T-helper 2 cell (primary cell): ENCODE measurements around the gene FAM76A.
"Not testable (repeated sequence)": the region's sequence is repeated elsewhere in the genome, so short reads cannot be mapped to it uniquely, and the experiment has no call there.

Experiments used
- DNase-seq, 5 experiments: peaks; one replicate each; pipeline versions ENCODE4 v3.0.0 to v3.0.0-alpha.2; 2012 to 2022

Gene FAM76A

DNA sequence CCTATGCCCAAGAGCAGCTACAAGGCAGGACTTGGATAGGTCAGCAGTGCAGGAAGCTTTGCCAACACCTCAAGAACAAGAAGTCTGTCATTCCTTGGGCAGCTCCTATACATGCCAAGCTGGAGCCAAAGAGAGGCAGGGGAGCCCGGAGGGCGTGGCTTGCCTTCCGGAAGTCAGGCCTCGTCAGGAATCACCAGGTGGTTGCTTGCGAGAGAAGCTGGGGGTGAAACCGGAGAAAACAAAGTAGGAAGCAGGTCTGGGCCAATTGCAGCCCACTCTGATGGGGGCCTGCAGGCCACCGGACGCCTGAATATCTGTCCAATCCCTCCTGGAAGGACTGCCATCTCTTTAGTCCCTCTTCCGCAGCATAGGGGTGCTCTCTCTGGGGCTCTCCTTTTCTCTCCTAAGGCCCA lies 794 bp upstream of the FAM76A start:
- DNase-seq, result peak in 1 of 5 experiments; percentile 5

DNA sequence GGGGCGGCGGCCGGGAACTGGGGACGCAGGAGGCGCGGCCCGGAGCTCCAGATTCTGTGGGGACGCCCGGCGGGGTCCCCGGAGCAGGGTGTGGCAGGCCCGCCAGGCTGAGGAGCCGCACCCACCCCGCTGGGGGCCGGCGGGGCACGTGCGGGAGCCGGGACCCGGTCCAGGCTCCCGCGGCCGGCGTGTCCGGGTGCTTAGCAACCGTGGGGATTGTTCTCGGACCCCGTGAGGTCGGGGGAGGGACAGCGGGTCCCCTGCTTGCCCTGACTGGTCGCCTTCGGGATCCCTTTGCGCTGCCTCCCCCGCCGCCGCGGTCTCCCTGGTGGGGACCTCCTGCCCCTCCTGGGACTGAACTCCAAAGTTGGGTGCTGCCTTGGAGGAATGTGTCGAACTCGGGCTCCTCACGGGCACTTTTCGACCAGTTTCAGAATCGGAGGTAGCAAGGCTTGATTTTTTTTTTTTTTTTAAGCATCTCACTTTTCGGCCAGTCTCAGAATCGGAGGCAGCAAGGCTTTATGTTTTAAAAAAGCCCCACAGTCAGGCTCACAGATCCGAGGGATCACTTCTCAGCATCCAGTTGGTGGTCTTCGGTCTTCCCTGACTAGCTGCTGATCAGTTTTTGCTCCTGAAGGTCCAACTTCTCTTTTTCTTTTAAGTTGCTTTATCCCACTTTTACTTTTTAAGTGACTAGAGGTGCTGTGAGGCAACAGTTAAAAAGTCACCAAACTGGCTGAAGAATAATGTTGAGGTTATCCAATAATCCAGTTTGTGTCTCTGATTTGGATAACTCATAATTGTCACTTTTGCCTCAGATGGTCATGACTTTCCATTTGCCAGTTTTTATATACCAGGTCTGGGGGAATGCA lies 648 bp downstream of the FAM76A start:
- peak in 3 of 5 experiments; percentile 6 to 31 (median 11) for DNase-seq

- no peak for DNase-seq
Observed at GRCh38 chr1:27727126-27727525, 1.4 kb downstream of the FAM76A start.

GRCh38 chr1:27736252-27736651 lies 10.5 kb downstream of the FAM76A start:
- DNase-seq, result no peak

DNA sequence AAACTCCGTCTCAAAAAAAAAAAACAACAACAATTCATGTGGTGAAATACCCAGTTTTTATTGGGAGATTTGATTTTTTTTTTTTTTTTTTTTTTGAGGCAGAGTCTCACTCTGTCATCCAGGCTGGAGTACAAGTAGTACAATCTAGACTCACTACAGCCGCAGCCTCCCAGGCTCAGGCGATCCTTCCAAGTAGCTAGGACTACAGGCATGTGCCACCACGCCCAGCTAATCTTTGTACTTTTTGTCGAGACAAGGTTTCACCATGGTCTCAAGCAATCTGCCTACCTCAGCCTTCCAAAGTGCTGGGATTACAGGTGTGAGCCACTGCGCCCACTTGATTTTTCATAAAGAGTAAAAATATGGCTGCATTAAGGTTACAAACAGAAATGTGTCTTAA lies 15.4 kb downstream of the FAM76A start:
- DNase-seq, result no peak

DNA sequence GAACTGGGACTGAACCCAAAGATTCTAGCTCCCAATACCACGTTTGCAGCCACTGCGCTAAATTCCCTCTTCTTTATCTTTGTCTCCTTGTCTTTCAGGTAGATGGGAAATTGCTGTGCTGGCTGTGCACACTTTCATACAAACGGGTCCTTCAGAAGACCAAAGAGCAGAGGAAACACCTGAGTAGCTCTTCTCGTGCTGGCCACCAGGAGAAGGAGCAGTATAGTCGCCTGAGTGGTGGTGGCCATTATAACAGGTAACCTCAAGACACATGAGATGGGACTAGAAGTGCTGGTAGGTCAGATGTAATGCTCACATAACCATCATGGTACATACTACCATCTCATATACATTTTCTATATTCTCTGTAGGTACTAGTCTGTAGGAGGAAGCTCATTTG lies 18.8 kb downstream of the FAM76A start:
- no peak for DNase-seq

GRCh38 chr1:27745466-27745865 lies 19.7 kb downstream of the FAM76A start:
- no peak for DNase-seq

GRCh38 chr1:27752360-27752759 lies 26.6 kb downstream of the FAM76A start:
- DNase-seq, result no peak

DNA sequence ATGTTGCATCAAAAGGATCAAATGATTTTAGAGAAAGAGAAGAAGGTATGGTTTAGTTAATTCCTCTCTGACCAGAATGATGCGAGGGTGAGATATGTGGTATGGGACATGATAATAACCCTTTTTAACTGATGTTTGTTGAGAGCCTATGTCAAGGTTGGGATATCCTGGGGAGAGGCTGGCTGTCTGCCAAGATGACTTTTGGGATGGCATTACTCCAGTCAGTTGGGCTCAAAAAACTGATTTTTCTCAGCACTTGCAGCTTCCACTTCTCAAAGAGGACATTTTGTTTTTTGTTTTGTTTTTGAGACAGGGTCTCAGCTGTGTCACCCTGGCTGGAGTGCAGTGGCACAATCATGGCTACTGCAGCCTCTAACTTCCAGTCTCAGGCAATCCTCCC lies 29.5 kb downstream of the FAM76A start:
- no peak for DNase-seq

DNA sequence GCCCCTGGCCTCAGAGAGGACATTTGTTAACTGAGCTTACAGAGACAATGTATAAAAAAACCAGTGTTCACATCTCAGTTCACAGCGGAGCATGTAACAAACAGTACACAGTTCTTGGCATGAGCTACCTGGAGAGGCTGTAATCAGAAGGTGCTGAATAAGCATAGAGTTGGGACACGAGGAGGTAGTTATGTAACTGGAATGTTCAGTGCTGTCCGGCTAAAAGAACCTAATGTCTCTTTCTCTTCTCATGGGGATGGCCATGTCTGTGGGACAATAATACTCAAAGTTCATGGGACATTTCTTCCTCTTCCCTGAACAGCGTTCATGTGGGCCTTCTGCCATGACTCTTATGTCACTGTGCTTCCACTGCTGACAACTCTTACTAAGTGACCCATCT lies 30.1 kb downstream of the FAM76A start:
- no peak for DNase-seq

DNA sequence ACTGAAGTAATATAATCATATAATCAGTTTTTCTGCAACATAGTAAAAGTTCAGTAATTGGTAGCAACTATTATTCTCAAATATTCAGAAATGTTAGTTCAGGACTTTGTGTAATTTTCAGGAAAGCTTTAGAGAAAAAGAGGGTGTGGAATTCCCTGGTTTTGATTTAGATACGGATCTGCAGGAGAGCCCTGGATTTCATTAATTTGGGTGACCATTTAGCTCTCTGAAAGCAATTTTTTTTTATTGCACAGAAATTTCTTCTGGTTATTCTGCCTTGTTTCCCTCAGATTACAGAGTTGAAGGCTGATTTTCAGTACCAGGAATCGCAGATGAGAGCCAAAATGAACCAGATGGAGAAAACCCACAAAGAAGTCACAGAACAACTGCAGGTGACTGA lies 33.5 kb downstream of the FAM76A start:
- DNase-seq, result no peak

GRCh38 chr1:27760426-27760825 lies 34.7 kb downstream of the FAM76A start:
- no peak for DNase-seq

DNA sequence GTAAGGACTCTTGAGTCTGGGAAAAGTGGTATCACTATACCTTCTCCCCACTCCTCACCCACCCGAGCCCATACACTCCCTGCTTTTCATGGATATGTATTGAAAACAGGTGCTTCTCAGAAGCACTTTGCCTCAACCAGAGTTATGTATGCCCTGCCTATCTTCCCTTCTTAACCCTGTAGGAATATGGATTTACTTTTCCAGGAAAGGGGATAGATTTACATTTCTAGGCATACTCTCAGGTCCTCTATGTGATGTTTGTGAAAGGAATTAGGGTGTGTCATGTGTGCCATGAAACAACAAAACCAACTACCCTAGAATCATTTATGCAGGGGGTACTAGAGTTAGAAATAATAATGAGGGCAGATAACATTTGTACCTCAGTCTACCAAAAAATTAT lies 36.3 kb downstream of the FAM76A start:
- DNase-seq, result no peak

DNA sequence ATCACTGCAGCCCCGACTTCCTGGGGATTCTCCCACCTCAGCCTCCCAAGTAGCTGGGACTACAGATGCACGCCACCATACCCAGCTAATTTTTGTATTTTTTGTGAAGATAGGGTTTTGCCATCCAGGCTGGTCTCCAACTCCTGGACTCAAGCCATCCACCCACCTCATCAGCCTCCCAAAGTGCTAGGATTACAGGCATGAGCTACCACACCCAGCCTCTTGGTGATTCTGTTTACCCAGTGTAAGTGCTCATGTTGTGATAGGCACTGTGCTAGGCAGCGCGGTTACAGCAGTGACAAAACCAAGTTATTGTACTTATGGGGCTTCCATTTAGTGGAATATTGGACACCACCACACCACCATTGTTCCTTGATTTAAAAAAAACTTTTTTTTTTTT lies 37.6 kb downstream of the FAM76A start:
- no peak for DNase-seq

- DNase-seq, result no peak
Observed at GRCh38 chr1:27770293-27770830, 44.6 kb downstream of the FAM76A start.

GRCh38 chr1:27772036-27772931 lies 46.5 kb downstream of the FAM76A start:
- no peak for DNase-seq

DNA sequence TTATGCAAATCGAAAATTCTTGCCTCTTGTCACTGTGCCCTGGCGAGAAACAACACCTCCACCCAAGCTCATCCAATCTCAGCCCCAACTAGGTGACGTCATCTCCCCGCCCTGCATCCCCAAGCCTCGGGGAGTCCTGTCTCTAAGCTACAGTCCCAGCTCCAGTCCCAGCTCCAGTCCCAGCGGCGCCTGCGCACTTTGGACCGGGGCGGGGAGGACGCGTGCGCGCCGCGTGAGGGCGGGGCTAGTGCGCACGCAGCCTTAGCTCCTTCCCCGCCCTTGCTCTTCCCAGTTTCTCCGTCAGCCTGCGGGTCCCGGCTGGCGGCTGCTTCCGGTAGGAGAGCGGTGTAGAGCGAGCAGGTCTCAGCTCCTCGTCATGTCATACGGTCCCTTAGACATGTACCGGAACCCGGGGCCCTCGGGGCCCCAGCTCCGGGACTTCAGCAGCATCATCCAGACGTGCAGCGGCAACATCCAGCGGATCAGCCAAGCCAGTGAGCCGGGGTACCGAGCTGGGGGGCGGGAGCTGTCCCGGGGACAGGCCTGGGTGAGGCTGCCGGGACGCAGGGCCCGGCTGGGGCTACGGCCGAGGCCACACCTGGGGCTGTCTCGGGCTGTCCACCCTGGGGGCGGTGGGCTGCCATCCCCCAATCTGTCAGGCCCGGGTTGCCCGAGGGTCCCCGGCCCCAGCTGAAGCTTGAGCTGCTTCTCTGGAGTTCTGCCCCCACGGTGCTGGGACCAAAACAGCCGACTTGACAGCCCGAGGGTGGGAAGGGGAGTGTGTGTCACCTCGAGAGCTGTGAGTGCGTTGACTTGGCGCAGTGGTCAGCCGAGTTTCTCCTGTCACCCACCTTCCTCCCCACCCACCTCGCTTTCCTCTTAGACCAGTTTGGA lies 47.4 kb downstream of the FAM76A start, which contains the start of gene STX12:
Gene STX12, plus strand, starts transcription at position 288 of the 894 bp plus-strand sequence. Its CDS starts 89 bp downstream, at position 377.
- peak; percentile 95 to 99 (median 98) for DNase-seq

- peak in 1 of 5 experiments; percentile 46 for DNase-seq
Observed at GRCh38 chr1:27773826-27774445, 48.2 kb downstream of the FAM76A start.

GRCh38 chr1:27774654-27775053 lies 48.9 kb downstream of the FAM76A start:
- no peak for DNase-seq

GRCh38 chr1:27775336-27775735 lies 49.6 kb downstream of the FAM76A start:
- DNase-seq, result not testable (repeated sequence)

GRCh38 chr1:27776276-27776675 lies 50.5 kb downstream of the FAM76A start:
- DNase-seq, result not testable (repeated sequence)

GRCh38 chr1:27778056-27778455 lies 52.3 kb downstream of the FAM76A start:
- DNase-seq, result no peak
